ENCODE data around the gene PITPNB. TPM values are rescaled to one million over a fixed set of nuclear protein-coding genes. Genes with fewer than 3 reads are reported as not detected.
A peak's percentile ranks its signal among the peaks of the same experiment; 100 is the strongest.

Gene PITPNB
- polyA plus RNA-seq, 1 donor (not counting 4 experiments of a cell fraction or from before 2014, with no cell fraction given): 81.6 TPM

GRCh38 chr22:27867953-27868731 is 50.9 kb downstream of the PITPNB start:
- Histone ChIP-seq H3K27ac (ENCODE audit: control insufficient read depth, insufficient read depth, low read length) (no peak overlapping the region), H3K27me3 (ENCODE audit: control insufficient read depth, extremely low read depth, insufficient read depth, low read length) (no peaks in the 10 kb centered on the region), H3K9ac (ENCODE audit: control insufficient read depth, extremely low read depth, insufficient read depth, low read length) (no peak overlapping the region), H3K9me1 (ENCODE audit: control insufficient read depth, extremely low read depth, insufficient read depth, low read length) (no peaks in the 10 kb centered on the region), H3K4me1 (ENCODE audit: control insufficient read depth, extremely low read depth, insufficient read depth, low read length) (peaks cover 25% of the 10 kb centered on the region), H3K9me3 (ENCODE audit: control insufficient read depth, low read depth, low read length) (no peaks in the 10 kb centered on the region), H4K20me1 (ENCODE audit: control insufficient read depth, extremely low read depth, insufficient read depth, low read length) (peaks cover 5% of the 10 kb centered on the region), H3K79me2 (ENCODE audit: control insufficient read depth, insufficient read depth, low read length) (peaks cover 46% of the 10 kb centered on the region), H3K36me3 (ENCODE audit: control insufficient read depth in 2 of 2, extremely low read depth in 1 of 2, insufficient read depth in 2 of 2, low read length in 2 of 2) (peaks cover 5 to 34% of the 10 kb centered on the region in 2 experiments), H3K4me3 (ENCODE audit: control insufficient read depth in 2 of 3, extremely low read depth in 1 of 3, insufficient read depth in 2 of 3, low read depth in 1 of 3, low read length in 3 of 3) (no peak overlapping the region), H2AFZ (ENCODE audit: control insufficient read depth, low read length) (no peak overlapping the region), H3K4me2 (ENCODE audit: control insufficient read depth, extremely low read depth, insufficient read depth, low read depth, low read length) (no peak overlapping the region)
- dilution Hi-C loops (cut with MboI; ENCODE audit: extremely low pct_ligation_motif_present, low sequenced_read_pairs): no loop called here
- no peak for DNase-seq (ENCODE audit: low read depth, low spot score)
- FAIRE-seq: no peak
- TF ChIP-seq CTCF (optimal IDR thresholded peaks at IDR 0.05 in 1 of 3, IDR thresholded peaks at IDR 0.05 in 1 of 3, conservative IDR thresholded peaks at IDR 0.05 in 1 of 3; ENCODE audit: extremely low read depth in 1 of 3, insufficient read depth in 2 of 3, low read length in 3 of 3): no peak
- TF ChIP-seq EZH2 (IDR thresholded peaks at IDR 0.05; ENCODE audit: low read length): no peak

GRCh38 chr22:27867085-27867952 is 51.7 kb downstream of the PITPNB start:
- Histone ChIP-seq H3K9me1 (ENCODE audit: control insufficient read depth, extremely low read depth, insufficient read depth, low read length) (no peaks in the 10 kb centered on the region), H3K9ac (ENCODE audit: control insufficient read depth, extremely low read depth, insufficient read depth, low read length) (no peak overlapping the region), H3K9me3 (ENCODE audit: control insufficient read depth, low read depth, low read length) (no peaks in the 10 kb centered on the region), H3K4me1 (ENCODE audit: control insufficient read depth, extremely low read depth, insufficient read depth, low read length) (peaks cover 25% of the 10 kb centered on the region), H3K4me2 (ENCODE audit: control insufficient read depth, extremely low read depth, insufficient read depth, low read depth, low read length) (no peak overlapping the region), H2AFZ (ENCODE audit: control insufficient read depth, low read length) (no peak overlapping the region), H3K27ac (ENCODE audit: control insufficient read depth, insufficient read depth, low read length) (peak overlapping the region; percentile 44), H3K4me3 (ENCODE audit: control insufficient read depth in 2 of 3, extremely low read depth in 1 of 3, insufficient read depth in 2 of 3, low read depth in 1 of 3, low read length in 3 of 3) (no peak overlapping the region), H3K27me3 (ENCODE audit: control insufficient read depth, extremely low read depth, insufficient read depth, low read length) (no peaks in the 10 kb centered on the region), H3K79me2 (ENCODE audit: control insufficient read depth, insufficient read depth, low read length) (peaks cover 47% of the 10 kb centered on the region), H4K20me1 (ENCODE audit: control insufficient read depth, extremely low read depth, insufficient read depth, low read length) (peaks cover 5% of the 10 kb centered on the region), H3K36me3 (ENCODE audit: control insufficient read depth in 2 of 2, extremely low read depth in 1 of 2, insufficient read depth in 2 of 2, low read length in 2 of 2) (peaks cover 5 to 31% of the 10 kb centered on the region in 2 experiments)
- DNase-seq (ENCODE audit: low read depth, low spot score): no peak
- FAIRE-seq: peak; percentile 58
- dilution Hi-C loops (cut with MboI; ENCODE audit: extremely low pct_ligation_motif_present, low sequenced_read_pairs): no loop called here
- TF ChIP-seq CTCF (optimal IDR thresholded peaks at IDR 0.05 in 1 of 3, IDR thresholded peaks at IDR 0.05 in 1 of 3, conservative IDR thresholded peaks at IDR 0.05 in 1 of 3; ENCODE audit: extremely low read depth in 1 of 3, insufficient read depth in 2 of 3, low read length in 3 of 3) (no peak), EZH2 (IDR thresholded peaks at IDR 0.05; ENCODE audit: low read length) (no peak)

Data from keratinocyte (primary cell).